NCI-H748 (cell line): ENCODE measurements around the gene SEPHS2.
"Not testable (repeated sequence)": the region's sequence is repeated elsewhere in the genome, so short reads cannot be mapped to it uniquely, and the experiment has no call there.

ENCODE experiments used
- DNase-seq: peaks from one replicate; lab custom pipeline; 2025; ENCODE audit not compliant: unreplicated experiment; lab: John Stamatoyannopoulos, UW

Gene SEPHS2

GRCh38 chr16:30445408-30446202, at the start of gene SEPHS2:
SEPHS2 (minus strand) TSS chr16:30445874; CDS start chr16:30445727, 147 bp downstream.
- peak; percentile 95 for DNase-seq

- no peak for DNase-seq
These were observed 49.0 kb upstream of the SEPHS2 start for GRCh38 chr16:30494709-30495108.

GRCh38 chr16:30493941-30494488, 48.3 kb upstream of the SEPHS2 start:
- no peak for DNase-seq

GRCh38 chr16:30491744-30492308, 46.2 kb upstream of the SEPHS2 start:
- no peak for DNase-seq

- DNase-seq, result no peak
These were observed 45.6 kb upstream of the SEPHS2 start for GRCh38 chr16:30491229-30491628.

- no peak for DNase-seq
These were observed 44.5 kb upstream of the SEPHS2 start for GRCh38 chr16:30490210-30490609.

GRCh38 chr16:30488764-30489605, 43.3 kb upstream of the SEPHS2 start:
- DNase-seq, result no peak

GRCh38 chr16:30485818-30486436, 40.3 kb upstream of the SEPHS2 start:
- no peak for DNase-seq

- no peak for DNase-seq
These were observed 39.2 kb upstream of the SEPHS2 start for GRCh38 chr16:30484887-30485286.

GRCh38 chr16:30482366-30482765, 36.7 kb upstream of the SEPHS2 start:
- DNase-seq, result no peak

- DNase-seq, result no peak
These were observed 35.7 kb upstream of the SEPHS2 start for GRCh38 chr16:30481381-30481780.

GRCh38 chr16:30478766-30479478, 33.2 kb upstream of the SEPHS2 start:
- no peak for DNase-seq

GRCh38 chr16:30477773-30478172, 32.1 kb upstream of the SEPHS2 start:
- DNase-seq, result not testable (repeated sequence)

GRCh38 chr16:30476991-30477390, 31.3 kb upstream of the SEPHS2 start:
- no peak for DNase-seq

GRCh38 chr16:30474684-30475083, 29.0 kb upstream of the SEPHS2 start:
- no peak for DNase-seq

- no peak for DNase-seq
These were observed 28.4 kb upstream of the SEPHS2 start for GRCh38 chr16:30474074-30474452.

- DNase-seq, result no peak
These were observed 27.8 kb upstream of the SEPHS2 start for GRCh38 chr16:30473231-30474073.

- DNase-seq, result no peak
These were observed 26.8 kb upstream of the SEPHS2 start, which contains the start of gene ITGAL for GRCh38 chr16:30472328-30472942. ITGAL (plus strand) TSS chr16:30472742; CDS start chr16:30472838, 96 bp downstream.

GRCh38 chr16:30470632-30470995, 24.9 kb upstream of the SEPHS2 start:
- DNase-seq, result no peak
